Measurements from ENCODE around the gene FPR1.

DNA sequence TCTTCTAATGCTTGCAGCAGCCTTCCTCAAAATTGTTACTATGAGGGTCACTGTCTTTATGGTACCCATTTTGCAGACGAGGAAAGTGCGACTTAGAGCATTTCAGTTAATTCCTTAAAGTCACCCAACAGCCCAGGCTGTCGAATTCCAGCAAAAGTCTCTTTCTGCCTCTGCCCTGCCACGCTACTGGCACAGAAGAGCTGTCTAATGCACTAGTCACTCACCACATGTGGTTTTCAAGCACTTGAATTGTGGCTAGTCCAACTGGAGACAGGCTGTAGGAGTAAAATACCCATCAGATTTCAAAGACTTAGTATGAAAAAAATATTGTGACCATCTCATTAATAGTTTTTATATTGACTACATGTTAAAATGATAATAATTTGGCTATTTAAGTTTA is 1.7 kb downstream of the FPR1 start:
- TF ChIP-seq, protein P1, sequence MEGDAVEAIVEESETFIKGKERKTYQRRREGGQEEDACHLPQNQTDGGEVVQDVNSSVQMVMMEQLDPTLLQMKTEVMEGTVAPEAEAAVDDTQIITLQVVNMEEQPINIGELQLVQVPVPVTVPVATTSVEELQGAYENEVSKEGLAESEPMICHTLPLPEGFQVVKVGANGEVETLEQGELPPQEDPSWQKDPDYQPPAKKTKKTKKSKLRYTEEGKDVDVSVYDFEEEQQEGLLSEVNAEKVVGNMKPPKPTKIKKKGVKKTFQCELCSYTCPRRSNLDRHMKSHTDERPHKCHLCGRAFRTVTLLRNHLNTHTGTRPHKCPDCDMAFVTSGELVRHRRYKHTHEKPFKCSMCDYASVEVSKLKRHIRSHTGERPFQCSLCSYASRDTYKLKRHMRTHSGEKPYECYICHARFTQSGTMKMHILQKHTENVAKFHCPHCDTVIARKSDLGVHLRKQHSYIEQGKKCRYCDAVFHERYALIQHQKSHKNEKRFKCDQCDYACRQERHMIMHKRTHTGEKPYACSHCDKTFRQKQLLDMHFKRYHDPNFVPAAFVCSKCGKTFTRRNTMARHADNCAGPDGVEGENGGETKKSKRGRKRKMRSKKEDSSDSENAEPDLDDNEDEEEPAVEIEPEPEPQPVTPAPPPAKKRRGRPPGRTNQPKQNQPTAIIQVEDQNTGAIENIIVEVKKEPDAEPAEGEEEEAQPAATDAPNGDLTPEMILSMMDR (IDR thresholded peaks at IDR 0.05): no peak
- no peak for TF ChIP-seq POLR2A (IDR thresholded peaks at IDR 0.05)

All from transverse colon (tissue), 3 donors.